A673 (cell line): ENCODE data around the gene PABPN1L.

ENCODE experiments used
- EZH2 ChIP-seq: fragments of 200-600 bp; sonication (generic); IDR thresholded peaks from 2 replicates; pipeline ENCODE4 v1.6.1; 2017; ENCODE audit warnings: borderline replicate concordance, low read depth, mild to moderate bottlenecking, mixed read lengths, antibody characterized with exemption, low read length; ENCODE audit not compliant: poor library complexity, severe bottlenecking
- TF ChIP-seq, protein P1 (sequence below): fragments of 300-800, 200-600 bp; sonication (generic); conservative IDR thresholded peaks from 2 replicates; pipeline ENCODE4 v1.5.1; 2017; ENCODE audit warnings: low read depth, mild to moderate bottlenecking, antibody characterized with exemption, low read length, moderate library complexity, mixed read lengths

GRCh38 chr16:88894681-88895300 is 28.3 kb upstream of the PABPN1L start:
- TF ChIP-seq, protein P1, sequence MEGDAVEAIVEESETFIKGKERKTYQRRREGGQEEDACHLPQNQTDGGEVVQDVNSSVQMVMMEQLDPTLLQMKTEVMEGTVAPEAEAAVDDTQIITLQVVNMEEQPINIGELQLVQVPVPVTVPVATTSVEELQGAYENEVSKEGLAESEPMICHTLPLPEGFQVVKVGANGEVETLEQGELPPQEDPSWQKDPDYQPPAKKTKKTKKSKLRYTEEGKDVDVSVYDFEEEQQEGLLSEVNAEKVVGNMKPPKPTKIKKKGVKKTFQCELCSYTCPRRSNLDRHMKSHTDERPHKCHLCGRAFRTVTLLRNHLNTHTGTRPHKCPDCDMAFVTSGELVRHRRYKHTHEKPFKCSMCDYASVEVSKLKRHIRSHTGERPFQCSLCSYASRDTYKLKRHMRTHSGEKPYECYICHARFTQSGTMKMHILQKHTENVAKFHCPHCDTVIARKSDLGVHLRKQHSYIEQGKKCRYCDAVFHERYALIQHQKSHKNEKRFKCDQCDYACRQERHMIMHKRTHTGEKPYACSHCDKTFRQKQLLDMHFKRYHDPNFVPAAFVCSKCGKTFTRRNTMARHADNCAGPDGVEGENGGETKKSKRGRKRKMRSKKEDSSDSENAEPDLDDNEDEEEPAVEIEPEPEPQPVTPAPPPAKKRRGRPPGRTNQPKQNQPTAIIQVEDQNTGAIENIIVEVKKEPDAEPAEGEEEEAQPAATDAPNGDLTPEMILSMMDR = no peak
- no peak for TF ChIP-seq EZH2
